ENCODE results near the gene NCOA4. TPM values are rescaled to one million over a fixed set of nuclear protein-coding genes. Genes with fewer than 3 reads are reported as not detected.
"Not testable (repeated sequence)": the region's sequence is repeated elsewhere in the genome, so short reads cannot be mapped to it uniquely, and the experiment has no call there.

Gene NCOA4
- total and polyA plus RNA-seq, 2 of the 4 experiments (the other 2 are of a cell fraction): 62.2 to 188 TPM

GRCh38 chr10:45983538-45984186, 46.8 kb downstream of the NCOA4 start:
- CTCF ChIA-PET; H2BK5ac ChIP-seq (ENCODE audit: low read depth, low read length, poor library complexity, severe bottlenecking); H3K36me3 ChIP-seq (ENCODE audit: control insufficient read depth, insufficient read depth, low read length); POLR2A ChIA-PET (ENCODE audit: unreplicated experiment); H3K4me3 ChIP-seq (ENCODE audit: insufficient read depth, low read depth, low read length); in situ Hi-C loops (cut with MboI; ENCODE audit: low sequenced_read_pairs); H3K9me3 ChIP-seq (ENCODE audit: control insufficient read depth, insufficient read depth, low read length); H3K23ac ChIP-seq (ENCODE audit: low read depth, low read length); H2BK20ac ChIP-seq (ENCODE audit: low read depth, low read length); H3K27ac ChIP-seq (ENCODE audit: insufficient read depth, low read length); H2BK120ac ChIP-seq (ENCODE audit: low read depth, low read length); H3K4ac ChIP-seq (ENCODE audit: low read depth, low read length); H2AFZ ChIP-seq (replicated peaks; ENCODE audit: low read length, poor library complexity); H3K4me1 ChIP-seq (ENCODE audit: control insufficient read depth, insufficient read depth, low read length); H3K18ac ChIP-seq (ENCODE audit: low read depth, low read length); H3K56ac ChIP-seq (ENCODE audit: extremely low read depth, insufficient read depth, low read length); H3K4me2 ChIP-seq (ENCODE audit: low read depth, low read length); H3K27me3 ChIP-seq (ENCODE audit: control insufficient read depth, insufficient read depth, low read length); dilution Hi-C loops (cut with HindIII; ENCODE audit: low sequenced_read_pairs, unreplicated experiment); H3K9ac ChIP-seq (ENCODE audit: low read depth, low read length); H3K9me1 ChIP-seq (ENCODE audit: insufficient read depth, low read length); H4K5ac ChIP-seq (ENCODE audit: low read depth, low read length); H4K20me1 ChIP-seq (ENCODE audit: insufficient read depth, low read length); H3K14ac ChIP-seq (replicated peaks; ENCODE audit: low read depth, low read length); H2BK15ac ChIP-seq (ENCODE audit: low read depth, low read length); BruUV-seq (replicated peaks); H4K8ac ChIP-seq (ENCODE audit: low read depth in 2 of 2, low read length in 2 of 2); H3K79me1 ChIP-seq (ENCODE audit: low read depth in 1 of 2, low read length in 2 of 2); H2AK9ac ChIP-seq (replicated peaks; ENCODE audit: low read depth, low read length, poor library complexity); H2AK5ac ChIP-seq (ENCODE audit: low read depth, low read length); H4K91ac ChIP-seq (ENCODE audit: insufficient read depth, low read depth, low read length): not testable (repeated sequence)
- DNase-seq (peak; percentile 70), ATAC-seq (ENCODE audit: low read depth) (peak; percentile 88)
- intact Hi-C loops (cut with micrococcal nuclease): loop anchor here (1.0 kb wide), 1 partner anchor 45 kb away; no protein-coding TSS in a partner anchor
- TF ChIP-seq RAD21 (IDR thresholded peaks at IDR 0.05; ENCODE audit: low read length): peak; percentile 47
- TF ChIP-seq, protein P1, sequence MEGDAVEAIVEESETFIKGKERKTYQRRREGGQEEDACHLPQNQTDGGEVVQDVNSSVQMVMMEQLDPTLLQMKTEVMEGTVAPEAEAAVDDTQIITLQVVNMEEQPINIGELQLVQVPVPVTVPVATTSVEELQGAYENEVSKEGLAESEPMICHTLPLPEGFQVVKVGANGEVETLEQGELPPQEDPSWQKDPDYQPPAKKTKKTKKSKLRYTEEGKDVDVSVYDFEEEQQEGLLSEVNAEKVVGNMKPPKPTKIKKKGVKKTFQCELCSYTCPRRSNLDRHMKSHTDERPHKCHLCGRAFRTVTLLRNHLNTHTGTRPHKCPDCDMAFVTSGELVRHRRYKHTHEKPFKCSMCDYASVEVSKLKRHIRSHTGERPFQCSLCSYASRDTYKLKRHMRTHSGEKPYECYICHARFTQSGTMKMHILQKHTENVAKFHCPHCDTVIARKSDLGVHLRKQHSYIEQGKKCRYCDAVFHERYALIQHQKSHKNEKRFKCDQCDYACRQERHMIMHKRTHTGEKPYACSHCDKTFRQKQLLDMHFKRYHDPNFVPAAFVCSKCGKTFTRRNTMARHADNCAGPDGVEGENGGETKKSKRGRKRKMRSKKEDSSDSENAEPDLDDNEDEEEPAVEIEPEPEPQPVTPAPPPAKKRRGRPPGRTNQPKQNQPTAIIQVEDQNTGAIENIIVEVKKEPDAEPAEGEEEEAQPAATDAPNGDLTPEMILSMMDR (conservative IDR thresholded peaks at IDR 0.05; ENCODE audit: low read depth, low read length): peak; percentile 44
- TF ChIP-seq SMC3 (IDR thresholded peaks at IDR 0.05; ENCODE audit: low read depth, low read length): peak; percentile 45
- WGBS, 2 experiments (ENCODE audit: extremely low coverage in 2 of 2, insufficient read length in 1 of 2): no CpG with 5 or more reads among the region's 6 CpGs

All from IMR-90 (cell line).